ENCODE measurements around the gene TRIM52.
"Not testable (repeated sequence)": the region's sequence is repeated elsewhere in the genome, so short reads cannot be mapped to it uniquely, and the experiment has no call there.

The TRIM52 gene

GRCh38 chr5:181260720-181261319, at the start of gene TRIM52:
TSS of gene TRIM52 (minus strand) at chr5:181261143. CDS start at chr5:181260813, 330 bp downstream.
- peak; percentile 81 to 87 (median 82) for DNase-seq (ENCODE audit: low read depth in 3 of 3)

GRCh38 chr5:181287331-181287730, 26.4 kb upstream of the TRIM52 start:
- not testable (repeated sequence) for DNase-seq (ENCODE audit: low read depth in 3 of 3)

DNA sequence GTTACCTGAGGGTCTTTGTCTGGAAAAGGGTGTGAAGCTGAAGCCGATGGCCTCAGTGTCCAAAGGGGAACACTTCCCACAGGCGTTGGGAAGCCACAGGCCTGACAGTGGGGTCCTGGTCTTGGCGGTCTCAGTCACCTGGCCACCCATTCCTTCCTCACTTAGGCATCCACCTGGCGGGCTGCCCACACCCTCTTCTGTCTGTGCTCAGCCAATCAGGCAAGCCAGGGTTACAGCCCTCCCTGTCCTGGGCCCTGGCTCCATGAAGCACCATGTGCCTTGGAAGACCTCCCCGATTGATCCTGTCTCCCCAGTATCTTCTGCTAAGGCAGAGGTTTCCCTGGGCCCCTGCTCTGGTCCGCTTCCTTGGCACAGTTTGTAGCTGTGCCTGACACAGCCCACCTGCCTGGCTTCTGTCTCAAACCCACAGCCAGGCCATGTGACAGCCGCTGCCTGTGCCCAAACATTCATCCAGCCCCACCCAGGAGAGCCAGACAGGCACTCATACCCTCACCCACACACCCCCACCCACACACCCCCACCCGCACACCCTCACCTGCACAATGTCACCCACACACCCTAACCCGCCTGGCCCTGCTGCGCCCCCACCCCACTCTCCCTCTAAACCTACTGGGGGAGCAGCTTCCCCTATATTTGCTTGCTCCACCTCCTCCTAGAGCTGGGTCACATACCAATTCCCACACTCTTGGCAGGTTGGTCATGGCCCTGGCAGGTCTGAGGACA, 25.2 kb upstream of the TRIM52 start:
- DNase-seq (ENCODE audit: low read depth in 3 of 3), result not testable (repeated sequence)

DNA sequence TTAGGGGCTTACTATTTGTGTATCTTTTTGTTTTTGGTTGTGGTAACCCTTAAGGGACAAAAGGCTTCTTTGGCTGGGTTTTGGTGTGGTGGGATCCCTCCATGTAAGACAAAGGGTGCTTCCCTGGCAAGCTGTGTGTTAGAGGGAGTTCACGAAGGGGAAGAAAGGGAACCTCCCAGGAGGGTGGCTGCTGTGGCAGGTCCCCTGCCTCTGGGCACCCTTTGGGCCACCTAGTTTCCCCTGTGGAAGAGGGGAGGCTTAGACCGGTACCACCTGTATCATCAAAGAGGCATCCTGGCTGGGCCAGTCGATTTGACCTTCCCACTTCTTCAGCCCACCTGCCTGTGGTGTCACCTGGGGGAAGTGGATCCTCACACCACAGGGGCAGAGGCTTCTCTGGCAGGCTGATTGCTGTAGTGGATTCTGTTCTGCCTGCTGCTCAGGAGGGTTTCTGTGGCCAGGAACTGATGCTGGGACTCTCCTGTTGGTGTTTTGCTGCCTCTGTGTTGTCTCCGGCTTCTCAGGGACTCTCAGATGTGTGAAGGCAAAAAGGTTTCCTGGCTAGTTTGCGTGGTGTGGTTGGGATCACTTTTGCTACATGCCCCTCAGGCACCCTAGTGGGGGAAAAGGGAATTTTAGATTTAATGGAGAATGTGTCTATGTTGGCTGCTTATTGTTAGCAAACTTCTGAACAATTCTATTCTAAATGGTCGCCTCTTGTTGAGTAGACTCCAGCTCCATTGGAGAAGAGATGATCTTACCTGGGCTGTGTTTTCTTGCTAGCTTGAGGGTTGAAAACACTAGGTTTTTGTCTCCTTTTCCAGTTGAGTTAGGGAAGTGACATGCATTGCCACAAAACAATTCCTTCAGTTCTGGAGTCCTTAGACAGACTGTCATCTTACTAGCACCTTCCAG, 23.2 kb upstream of the TRIM52 start:
- DNase-seq (ENCODE audit: low read depth in 3 of 3), result not testable (repeated sequence)

DNA sequence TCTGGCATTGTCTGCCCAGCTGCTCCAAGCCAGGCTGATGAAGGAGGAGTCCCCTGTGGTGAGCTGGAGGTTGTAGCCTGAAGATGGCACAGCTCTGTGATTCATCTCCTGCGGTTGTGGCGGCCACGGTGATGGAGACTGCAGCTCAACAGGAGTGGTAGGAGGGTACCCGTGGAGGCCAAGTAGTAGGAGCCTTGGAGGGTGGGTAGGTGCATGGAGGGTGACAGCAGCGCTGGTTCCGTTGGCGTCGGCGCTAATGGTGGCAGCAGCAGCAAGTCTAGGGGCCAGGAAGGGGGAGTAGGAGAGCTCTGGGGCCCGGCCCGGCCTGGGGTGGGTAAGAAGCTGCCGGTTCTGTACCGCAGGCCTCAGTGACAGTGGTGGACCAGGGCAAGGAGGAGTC, 22.4 kb upstream of the TRIM52 start:
- no peak for DNase-seq (ENCODE audit: low read depth in 3 of 3)

DNA sequence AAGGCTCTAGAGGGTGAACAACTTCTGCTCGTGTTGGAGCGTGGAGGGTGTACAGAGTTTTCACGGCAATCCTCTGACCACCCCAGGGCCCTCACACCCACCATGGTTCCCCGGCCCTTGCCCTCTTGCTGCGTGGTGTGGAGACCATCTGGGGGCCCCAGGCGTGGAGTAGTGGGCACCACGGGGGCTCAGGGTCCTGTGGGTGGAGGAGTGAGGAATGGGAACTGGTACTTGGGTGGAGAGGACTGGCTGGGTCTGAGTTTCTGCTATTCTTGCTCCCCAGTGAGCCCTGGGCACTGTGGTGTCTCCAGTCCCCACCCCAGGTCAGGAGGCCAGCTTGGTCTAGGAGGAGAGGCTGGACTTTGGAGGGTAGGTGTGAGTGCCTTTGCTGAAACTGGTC, 21.9 kb upstream of the TRIM52 start:
- no peak for DNase-seq (ENCODE audit: low read depth in 3 of 3)

GRCh38 chr5:181282415-181282814, 21.5 kb upstream of the TRIM52 start:
- not testable (repeated sequence) for DNase-seq (ENCODE audit: low read depth in 3 of 3)

- no peak for DNase-seq (ENCODE audit: low read depth in 3 of 3)
Observed at GRCh38 chr5:181281984-181282316, 21.0 kb upstream of the TRIM52 start.

GRCh38 chr5:181281077-181281983, 20.4 kb upstream of the TRIM52 start:
- no peak for DNase-seq (ENCODE audit: low read depth in 3 of 3)

DNA sequence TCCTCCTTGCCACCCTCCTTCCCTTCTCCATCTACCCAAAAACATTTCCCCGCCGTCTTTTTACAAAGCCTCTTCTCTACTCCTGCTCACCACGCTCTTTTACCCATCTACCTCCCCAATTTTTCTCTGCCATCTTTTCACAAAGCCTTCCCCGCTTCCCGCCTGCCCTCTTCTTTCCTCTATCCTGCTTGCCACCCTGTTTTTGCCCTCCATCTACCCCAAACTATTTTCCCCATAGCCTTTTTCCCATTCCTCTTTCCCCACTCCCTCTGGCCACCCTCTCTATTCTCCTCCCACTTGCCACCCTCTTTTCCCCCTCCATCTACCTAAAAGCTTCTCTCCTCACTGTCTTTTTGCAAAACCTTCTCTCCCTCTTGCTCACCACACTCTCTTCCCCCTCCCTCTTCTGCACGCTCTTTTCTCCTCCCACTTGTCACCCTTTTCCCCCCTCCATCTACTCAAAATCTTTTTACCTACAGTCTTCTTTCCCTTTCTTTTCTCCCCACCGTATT, 19.4 kb upstream of the TRIM52 start:
- DNase-seq (ENCODE audit: low read depth in 3 of 3), result no peak

GRCh38 chr5:181273433-181273744, 12.4 kb upstream of the TRIM52 start:
- not testable (repeated sequence) for DNase-seq (ENCODE audit: low read depth in 3 of 3)

DNA sequence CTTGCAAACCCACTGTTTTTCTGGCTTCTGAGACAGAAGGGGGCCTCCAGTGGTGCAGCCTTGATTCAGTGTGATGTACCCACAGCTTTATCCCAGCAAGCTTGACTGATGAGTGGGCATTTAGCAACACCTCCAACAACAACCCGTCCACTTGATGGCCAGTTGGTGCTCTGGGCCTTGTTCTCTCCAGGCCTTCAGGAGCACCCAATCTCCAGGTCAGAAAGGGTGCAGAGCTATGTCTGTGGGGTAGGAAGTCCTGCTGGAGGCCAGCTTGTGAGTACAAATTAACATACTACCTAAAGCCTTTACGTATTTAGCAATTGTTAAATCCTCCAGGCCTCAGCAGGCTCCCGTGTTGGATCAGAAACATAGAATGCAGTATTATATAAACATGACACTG, 10.1 kb upstream of the TRIM52 start:
- DNase-seq (ENCODE audit: low read depth in 3 of 3), result no peak

- not testable (repeated sequence) for DNase-seq (ENCODE audit: low read depth in 3 of 3)
Observed at GRCh38 chr5:181267907-181268306, 7.0 kb upstream of the TRIM52 start.

DNA sequence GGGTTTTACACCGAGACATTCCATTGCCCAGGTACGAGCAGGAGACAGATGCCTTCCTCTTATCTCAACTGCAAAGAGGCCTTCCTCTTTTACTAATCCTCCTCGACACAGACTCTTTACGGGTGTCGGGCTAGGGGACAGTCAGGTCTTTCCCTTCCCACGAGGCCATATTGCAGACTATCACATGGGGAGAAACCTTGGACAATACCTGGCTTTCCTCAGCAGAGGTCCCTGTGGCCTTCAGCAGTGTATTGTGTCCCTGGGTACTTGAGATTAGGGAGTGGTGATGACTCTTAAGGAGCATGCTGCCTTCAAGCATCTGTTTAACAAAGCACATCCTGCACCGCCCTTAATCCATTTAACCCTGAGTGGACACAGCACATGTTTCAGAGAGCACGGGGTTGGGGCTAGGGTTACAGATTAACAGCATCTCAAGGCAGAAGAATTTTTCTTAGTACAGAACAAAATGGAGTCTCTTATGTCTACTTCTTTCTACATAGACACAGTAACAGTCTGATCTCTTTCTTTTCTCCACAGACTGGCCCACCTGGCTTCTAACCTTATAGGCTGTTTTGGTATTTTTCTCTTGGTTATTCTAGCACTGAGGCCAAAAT, 6.5 kb upstream of the TRIM52 start:
- not testable (repeated sequence) for DNase-seq (ENCODE audit: low read depth in 3 of 3)

- no peak for DNase-seq (ENCODE audit: low read depth in 3 of 3)
Observed at GRCh38 chr5:181265092-181265671, 4.2 kb upstream of the TRIM52 start.

DNA sequence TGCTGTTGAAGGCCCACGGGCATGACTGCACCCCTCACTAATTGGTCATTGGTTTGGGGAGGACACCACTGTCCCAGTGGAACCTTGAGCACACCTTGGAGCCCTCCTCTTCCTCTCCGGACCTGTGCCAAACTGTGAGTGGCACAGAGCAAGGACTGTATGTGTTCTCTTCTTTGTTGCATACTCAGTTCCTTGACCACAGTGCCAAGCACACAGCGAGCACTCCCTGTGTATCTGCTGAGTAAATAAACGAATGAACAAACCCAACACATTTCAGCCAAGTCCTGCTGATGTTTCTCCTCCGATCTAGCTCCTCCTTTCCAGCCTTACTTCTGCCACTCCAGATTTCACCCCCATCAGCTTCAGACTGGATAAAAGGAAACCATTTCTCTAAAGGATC, 2.7 kb upstream of the TRIM52 start:
- no peak for DNase-seq (ENCODE audit: low read depth in 3 of 3)

GRCh38 chr5:181261320-181262049, 542 bp upstream of the TRIM52 start:
- peak in 2 of 3 experiments; percentile 59 to 70 for DNase-seq (ENCODE audit: low read depth in 3 of 3)

DNA sequence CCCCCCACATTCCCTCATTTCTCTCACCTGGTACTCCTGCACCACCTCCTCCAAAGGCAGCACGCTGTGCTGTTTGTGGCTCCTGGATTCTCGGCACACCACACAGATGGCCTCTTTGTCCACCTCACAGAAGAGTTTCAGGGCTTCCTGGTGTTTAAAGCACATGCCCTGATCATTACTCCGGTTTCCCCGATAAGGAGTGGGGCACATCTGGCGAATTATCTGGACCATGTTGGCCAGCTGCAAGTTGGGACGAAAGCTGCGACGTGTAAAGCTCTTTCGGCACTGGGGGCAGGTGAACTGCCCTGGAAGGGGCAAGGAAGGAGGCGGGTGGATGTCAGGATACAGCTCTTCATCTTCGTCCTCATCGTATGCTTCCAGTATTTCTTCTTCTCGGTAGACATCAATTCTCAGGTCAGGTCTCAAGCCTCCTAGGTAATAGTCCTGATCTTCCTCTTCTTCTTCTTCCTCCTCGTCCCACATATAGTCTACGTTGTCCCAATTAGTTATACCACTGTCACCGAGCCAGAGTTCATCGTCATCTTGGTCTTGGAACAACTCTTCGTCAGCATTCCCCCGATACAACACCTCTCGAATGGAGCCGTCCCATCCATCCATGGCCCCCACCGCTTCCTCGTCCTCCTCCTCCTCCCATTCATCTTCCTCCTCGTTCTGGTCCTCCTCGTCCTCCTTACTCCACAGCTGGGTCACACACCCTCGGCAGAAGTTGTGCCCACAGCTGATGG, 796 bp downstream of the TRIM52 start:
- no peak for DNase-seq (ENCODE audit: low read depth in 3 of 3)

DNA sequence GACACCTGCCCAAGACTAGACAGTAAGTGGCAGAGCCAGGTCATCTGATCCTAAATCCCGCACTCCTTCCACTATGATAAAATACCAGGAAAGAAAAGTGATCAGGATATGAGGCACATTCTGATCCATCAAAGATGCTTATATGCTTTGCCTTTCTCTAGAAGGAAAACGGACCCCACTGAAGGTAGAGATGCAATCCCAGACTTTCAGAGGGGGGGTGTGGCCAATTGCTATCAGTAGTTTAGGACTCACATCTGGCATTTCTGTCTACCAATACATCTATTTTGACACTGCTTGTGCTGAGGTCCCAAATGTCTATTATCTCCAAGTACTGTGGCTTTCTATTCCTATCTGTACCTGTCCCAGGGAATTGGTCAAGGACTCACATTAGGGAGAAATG, 1.7 kb downstream of the TRIM52 start:
- DNase-seq (ENCODE audit: low read depth in 3 of 3), result no peak
